Measurements from ENCODE around the gene PVALEF.

The PVALEF gene

GRCh38 chr17:81200201-81200600 is 34.9 kb downstream of the PVALEF start:
- no peak for DNase-seq

DNA sequence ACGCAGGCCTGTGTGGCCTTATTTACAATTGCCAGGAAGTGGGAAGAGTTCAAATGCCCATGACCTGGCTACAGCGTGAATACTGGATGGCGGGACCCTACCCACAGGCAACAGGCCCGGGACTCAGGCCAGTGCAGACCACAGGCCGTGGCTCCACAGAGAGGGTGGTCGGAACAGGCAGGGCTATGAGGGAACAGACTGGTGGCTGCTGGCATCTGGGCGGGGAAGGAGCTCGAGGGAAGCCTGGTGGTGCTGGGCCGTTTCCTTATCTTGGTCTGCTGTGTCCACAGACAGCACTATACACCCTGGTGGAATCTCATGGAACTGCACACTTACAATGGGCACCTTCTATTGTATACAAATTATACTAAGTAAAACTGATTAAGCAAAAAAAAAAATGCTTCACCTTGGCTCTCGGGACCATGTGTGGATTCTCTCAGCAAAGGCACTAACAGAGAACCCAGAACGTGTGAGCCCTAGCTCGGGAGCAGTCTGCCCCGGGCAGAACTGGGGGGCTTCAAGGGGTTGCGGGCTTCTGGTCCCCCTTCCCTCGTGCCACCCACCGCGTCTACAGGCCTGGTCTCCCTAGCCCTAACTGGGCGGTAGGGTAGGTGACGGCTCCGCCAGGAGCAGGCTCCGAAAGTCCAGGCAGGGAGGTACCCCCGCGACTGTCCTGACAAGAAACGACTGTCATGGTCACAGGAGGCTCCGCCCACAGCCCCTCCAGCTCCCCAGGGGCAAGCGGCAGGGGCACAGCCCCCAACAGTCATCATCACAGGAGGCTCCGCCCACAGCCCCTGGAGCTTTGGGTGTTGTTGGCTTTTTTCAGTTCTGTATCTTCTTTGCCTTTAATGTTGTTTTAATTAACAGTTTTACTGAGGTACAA is 35.6 kb downstream of the PVALEF start:
- peak; percentile 72 to 94 for DNase-seq

DNA sequence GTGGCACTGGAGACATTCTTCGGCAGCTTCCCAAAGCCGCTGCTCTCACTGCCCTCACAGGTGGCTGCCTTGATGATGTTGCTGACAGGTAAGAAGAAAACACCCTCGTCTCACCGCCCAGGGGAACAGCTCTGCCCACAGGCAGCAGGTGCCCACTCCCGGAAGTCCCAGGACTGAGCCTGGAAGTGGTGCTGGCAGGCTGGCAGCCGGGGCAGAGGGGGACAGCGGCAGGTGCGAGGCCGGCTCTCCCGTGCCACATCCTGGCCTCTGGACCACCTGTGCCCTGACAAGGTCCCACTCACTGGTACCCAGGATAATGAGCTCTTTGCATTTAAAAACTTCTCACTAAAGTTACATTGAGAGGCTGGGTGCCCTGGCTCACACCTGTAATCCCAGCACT is 37.0 kb downstream of the PVALEF start:
- DNase-seq: no peak

DNA sequence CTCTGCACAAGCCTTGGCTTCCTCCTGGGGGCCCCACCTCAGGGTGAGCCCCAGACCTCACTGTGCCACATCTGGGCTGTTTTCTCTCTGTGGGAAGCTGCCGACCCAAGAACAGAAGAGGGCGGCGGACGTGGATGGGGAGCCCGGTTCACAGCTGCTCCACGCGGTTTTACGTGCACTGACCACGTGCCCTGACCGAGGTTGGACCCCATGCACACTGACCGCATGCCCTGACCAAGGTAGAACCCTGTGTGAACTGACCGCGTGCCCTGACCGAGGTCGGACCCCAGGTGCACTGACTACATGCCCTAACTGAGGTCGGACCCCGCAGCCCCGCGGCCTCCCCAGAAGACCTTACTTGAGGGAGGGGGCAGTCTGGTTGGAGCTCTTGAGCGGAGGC is 37.8 kb downstream of the PVALEF start:
- no peak for DNase-seq

DNA sequence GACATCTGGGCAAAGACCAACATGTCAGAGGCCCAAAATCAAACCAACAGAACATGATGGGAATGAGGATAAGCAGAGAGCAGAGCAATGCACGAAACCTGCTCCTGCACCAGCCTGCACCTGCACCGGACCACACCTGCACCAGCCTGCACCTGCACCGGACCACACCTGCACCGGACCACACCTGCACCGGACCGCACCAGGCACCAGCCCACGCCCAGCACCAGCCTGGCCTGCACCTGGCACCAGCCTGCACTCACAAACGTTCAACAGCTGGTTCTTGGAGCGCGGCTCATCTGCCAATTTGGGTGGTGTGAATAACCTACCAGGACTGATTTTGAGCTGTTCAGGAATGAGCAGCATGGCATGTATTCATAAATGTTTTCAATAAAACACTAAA is 39.3 kb downstream of the PVALEF start:
- DNase-seq: no peak

DNA sequence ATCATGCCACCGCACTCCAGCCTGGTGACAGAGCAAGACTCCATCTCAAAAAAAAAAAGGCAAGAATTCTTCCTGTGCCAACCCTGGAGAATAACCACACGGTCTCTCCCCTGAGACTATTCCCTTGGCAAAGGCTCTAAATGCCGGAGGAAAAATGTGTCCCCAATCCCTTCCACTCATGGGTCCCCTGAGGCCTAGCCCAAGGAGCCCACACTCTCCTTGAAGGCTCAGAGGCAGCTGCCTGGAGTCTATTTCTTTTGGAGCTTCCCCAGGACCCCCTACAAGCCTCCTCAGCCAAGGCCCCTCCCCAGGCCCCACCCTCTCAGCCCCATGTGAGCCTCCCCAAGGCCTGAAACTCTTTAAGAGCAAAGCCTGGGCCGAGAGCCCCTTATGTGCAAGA is 40.9 kb downstream of the PVALEF start:
- DNase-seq: no peak

- no peak for DNase-seq
Measured at GRCh38 chr17:81206657-81207056, 41.4 kb downstream of the PVALEF start.

- DNase-seq: no peak
Measured at GRCh38 chr17:81207610-81208581, 42.6 kb downstream of the PVALEF start.

DNA sequence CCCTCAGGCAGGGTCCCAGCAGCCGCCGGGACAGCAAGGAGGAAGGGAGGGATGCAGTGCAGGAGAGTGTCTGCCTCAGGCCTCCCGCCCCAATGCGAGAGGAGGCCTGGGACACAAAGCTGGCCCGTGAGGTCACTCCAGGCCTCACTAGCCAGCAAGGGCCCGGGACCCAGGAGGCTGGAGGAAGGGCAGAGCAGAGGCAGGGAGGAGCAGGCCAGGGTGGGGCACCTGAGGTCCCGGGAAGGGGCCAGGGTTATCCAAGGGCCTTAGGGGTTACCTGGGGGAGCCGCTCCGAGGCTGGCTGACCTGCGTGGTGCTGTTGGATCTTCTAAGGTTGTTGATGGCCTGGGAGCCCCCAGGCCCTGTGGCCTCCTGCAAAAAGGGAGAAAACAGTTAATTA is 43.3 kb downstream of the PVALEF start:
- no peak for DNase-seq

- DNase-seq: no peak
Measured at GRCh38 chr17:81209141-81209540, 43.8 kb downstream of the PVALEF start.

GRCh38 chr17:81210466-81210865 is 45.2 kb downstream of the PVALEF start:
- no peak for DNase-seq

- DNase-seq: no peak
Measured at GRCh38 chr17:81210868-81211267, 45.6 kb downstream of the PVALEF start.

DNA sequence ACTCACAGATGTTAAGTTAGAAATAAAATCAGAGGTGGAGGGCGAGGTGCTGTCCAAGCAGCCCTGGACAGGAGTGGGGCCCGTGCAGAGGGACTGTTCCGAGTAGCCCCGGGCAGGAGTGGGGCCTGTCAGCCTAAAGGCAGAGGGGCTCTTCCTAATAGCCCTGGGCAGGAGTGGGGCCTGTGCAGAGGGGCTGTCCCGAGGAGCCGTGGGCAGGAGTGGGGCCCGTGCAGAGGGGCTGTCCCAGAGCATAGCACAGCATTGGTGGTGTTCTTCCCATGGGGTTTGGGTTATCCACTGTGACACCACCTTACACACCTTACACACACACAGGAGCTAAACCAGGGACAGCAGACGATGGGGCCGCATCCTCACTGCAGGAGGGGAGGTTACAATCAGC is 47.1 kb downstream of the PVALEF start:
- DNase-seq: no peak

DNA sequence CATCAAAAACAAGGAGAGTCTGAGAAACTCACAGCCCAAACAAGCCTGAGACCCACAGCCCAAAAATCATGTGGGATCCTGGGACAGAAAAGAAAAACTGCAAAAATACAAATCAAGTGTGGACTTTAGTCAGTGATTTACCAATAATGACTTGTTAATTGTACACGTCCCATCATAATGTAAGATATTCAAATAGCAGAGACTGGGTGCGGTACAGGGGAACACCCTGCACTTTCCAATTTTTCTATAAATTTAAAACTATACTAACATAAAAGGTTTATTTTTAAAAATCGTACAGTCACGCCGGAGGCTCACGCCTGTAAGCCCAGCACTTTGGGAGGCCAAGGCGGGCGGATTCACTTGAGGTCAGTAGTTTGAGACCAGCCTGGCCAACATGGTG is 48.7 kb downstream of the PVALEF start:
- DNase-seq: no peak

GRCh38 chr17:81217491-81217890 is 52.2 kb downstream of the PVALEF start:
- no peak for DNase-seq

DNA sequence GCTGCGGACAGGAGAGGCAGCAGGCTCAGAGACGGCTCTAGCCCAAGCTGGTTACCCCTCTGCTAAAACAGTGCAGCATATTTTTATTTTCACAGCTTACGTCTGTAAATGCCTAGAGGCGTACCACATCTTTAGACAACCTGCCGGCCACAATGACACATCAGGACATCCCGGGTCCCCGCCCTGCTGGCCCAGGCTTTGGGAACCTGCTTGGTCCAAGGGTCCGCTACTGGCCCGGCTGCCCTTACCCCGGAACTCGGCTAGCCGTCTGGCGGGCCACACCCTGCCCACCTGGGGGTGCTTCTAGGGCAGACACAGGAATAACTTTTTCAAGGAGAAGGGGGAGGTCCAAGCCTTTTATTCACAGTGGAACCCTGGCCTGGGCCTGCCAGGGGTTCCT is 53.2 kb downstream of the PVALEF start:
- DNase-seq: no peak

GRCh38 chr17:81218991-81219390 is 53.7 kb downstream of the PVALEF start:
- no peak for DNase-seq

DNA sequence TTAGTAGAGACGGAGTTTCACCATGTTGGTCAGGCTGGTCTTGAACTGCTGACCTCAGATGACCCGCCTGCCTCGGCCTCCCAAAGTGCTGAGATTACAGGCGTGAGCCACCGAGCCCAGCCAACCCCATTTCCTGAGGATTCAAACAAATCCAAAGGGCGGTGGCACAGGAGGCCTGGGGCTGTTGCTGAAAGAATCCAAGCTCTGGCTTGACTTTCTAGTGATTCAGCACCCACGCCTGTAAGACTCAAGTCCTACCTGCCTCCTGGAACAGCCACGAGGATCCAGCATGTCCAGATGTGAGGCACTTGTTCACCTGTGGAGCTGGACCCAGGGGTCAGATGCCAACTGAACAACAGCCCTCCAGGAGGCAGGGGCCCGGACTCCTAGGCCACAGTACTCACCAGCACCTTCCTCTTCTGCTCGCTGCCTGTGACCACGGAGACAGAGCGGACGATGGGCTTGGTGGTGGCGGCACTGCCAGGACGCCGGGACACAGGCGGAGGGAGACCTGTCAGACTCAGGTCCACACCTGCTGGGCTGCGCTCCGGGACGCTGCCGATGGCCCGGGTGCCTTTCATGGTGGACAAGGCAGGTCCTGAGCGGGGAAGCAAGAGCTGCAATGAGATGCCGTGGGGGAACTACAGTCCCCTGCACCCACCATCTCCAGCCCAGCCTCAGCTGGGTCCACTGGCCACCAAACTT is 54.3 kb downstream of the PVALEF start:
- no peak for DNase-seq

GRCh38 chr17:81221371-81221841 is 56.1 kb downstream of the PVALEF start:
- DNase-seq: no peak

DNA sequence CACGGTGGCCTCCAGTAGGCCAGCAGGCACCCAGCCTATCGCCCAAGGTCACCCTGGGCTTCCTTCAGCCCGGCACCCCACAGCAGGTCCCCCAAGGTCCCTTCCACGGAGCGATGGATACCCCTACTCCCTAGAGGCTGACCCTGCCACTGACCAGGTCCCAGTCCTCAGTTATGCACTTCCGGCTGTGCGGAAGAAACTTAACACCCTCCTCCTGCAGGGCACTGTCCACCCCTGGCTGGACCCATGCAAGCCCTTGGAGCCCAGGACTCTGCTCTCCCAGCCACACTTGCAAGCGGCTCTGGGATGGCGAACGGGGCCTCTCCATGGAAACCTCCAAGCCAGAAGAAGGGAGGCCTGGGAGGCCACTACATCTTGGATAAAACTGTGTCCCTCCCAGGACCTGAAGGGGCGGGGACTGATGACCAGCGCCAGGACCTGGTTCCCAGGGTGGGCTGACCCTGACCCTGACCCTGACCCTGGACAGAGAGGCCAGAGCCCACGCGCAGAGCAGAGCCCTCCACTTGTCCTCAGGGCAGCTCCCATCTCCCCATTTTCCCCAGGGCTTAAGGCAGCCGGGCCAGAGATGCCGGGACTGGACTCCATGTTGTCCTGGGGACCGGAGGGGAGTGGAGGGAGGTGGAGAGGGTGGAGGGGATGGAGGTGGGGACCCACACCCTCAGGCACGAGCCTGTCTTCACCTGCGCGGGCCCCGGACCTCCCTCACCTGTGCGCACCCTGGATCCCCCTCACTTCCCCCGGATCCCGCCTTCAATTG is 56.7 kb downstream of the PVALEF start:
- DNase-seq: no peak

DNA sequence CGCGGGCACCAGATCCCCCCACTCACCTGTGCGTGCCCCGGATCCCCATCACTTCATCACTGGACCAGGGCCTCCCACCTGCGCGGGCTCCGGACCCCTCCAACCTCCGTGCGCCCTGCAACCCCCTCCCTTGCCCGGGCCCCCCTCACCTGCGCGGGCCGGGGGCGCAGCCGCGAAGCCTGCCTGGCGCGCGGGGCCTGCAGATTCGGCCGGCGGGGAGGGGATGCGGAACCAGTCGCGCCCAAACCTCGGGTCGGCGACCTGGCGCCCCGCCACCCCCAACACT is 57.3 kb downstream of the PVALEF start:
- no peak for DNase-seq

Data from inflammatory macrophage treated with lipopolysaccharide for 1 hour (primary cell).